Liver (tissue), 9 donors: ENCODE results near the gene PDZD2. TPM values are rescaled to one million over a fixed set of nuclear protein-coding genes. Genes with fewer than 3 reads are reported as not detected.
"Not testable (repeated sequence)": the region's sequence is repeated elsewhere in the genome, so short reads cannot be mapped to it uniquely, and the experiment has no call there.

Source experiments
- DNase-seq: peaks from one replicate; pipeline ENCODE4 v3.0.0-alpha.2; 2017; ENCODE audit warnings: low spot score
- H3K27ac ChIP-seq, 2 donors: one replicate each; pipeline ENCODE4 v1.7.0; 2013; ENCODE audit warnings: inconsistent platforms in 2 of 2, low read length in 2 of 2, control low read depth in 1 of 2, low read depth in 1 of 2, mild to moderate bottlenecking in 1 of 2
- H3K27me3 ChIP-seq, 4 donors: one replicate each; pipeline versions ENCODE4 v1.6.1 to v1.7.0; 2013; ENCODE audit warnings: low read length in 3 of 4, inconsistent platforms in 1 of 4, mild to moderate bottlenecking in 1 of 4, moderate library complexity in 1 of 4; ENCODE audit not compliant: control insufficient read depth in 4 of 4, insufficient read depth in 4 of 4
- H3K36me3 ChIP-seq, 4 donors: one replicate each; pipeline versions ENCODE4 v1.6.1 to v1.7.0; 2013; ENCODE audit warnings: low read length in 3 of 4, mild to moderate bottlenecking in 3 of 4, low read depth in 1 of 4, moderate library complexity in 1 of 4; ENCODE audit not compliant: control insufficient read depth in 4 of 4, insufficient read depth in 3 of 4
- H3K4me1 ChIP-seq, 4 donors: one replicate each; pipeline versions ENCODE4 v1.6.1 to v1.7.0; 2013; ENCODE audit warnings: low read length in 3 of 4, mild to moderate bottlenecking in 3 of 4, moderate library complexity in 1 of 4; ENCODE audit not compliant: control insufficient read depth in 4 of 4, insufficient read depth in 4 of 4
- H3K4me3 ChIP-seq, 3 donors: one replicate each; pipeline versions ENCODE4 v1.6.1 to v1.7.0; 2013; ENCODE audit warnings: low read length in 3 of 3, control low read depth in 1 of 3, low read depth in 1 of 3, mild to moderate bottlenecking in 1 of 3
- H3K9ac ChIP-seq, 2 donors: one replicate each; pipeline ENCODE4 v1.7.0; 2013; ENCODE audit warnings: low read length in 2 of 2, mild to moderate bottlenecking in 2 of 2, moderate library complexity in 2 of 2, control low read depth in 1 of 2, low read depth in 1 of 2
- H3K9me3 ChIP-seq, 4 donors: one replicate each; pipeline versions ENCODE4 v1.6.1 to v1.7.0; 2013; ENCODE audit warnings: low read length in 3 of 4; ENCODE audit not compliant: control insufficient read depth in 4 of 4
- EGR1 ChIP-seq, 2 donors: IDR thresholded peaks; 2 replicates each; pipeline ENCODE4 v1.6.1; 2016 to 2018; ENCODE audit warnings: antibody characterized with exemption in 2 of 2, low read depth in 2 of 2
- FOXA1 ChIP-seq: IDR thresholded peaks from 2 replicates; pipeline ENCODE4 v1.6.1; 2016; ENCODE audit warnings: antibody characterized with exemption
- FOXA2 ChIP-seq: IDR thresholded peaks from 2 replicates; pipeline ENCODE4 v1.6.1; 2016; ENCODE audit warnings: antibody characterized with exemption
- HNF4A ChIP-seq, 2 donors: conservative IDR thresholded peaks; 2 replicates each; pipeline ENCODE4 v1.6.1; 2016; ENCODE audit warnings: antibody characterized with exemption in 2 of 2, mild to moderate bottlenecking in 2 of 2
- HNF4G ChIP-seq: IDR thresholded peaks from 2 replicates; pipeline ENCODE4 v1.6.1; 2016; ENCODE audit warnings: antibody characterized with exemption
- JUND ChIP-seq, 2 donors: IDR thresholded peaks; 2 replicates each; pipeline ENCODE4 v1.6.1; 2016; ENCODE audit warnings: antibody characterized with exemption in 2 of 2
- MAX ChIP-seq: IDR thresholded peaks from 2 replicates; pipeline ENCODE4 v1.6.1; 2016; ENCODE audit warnings: antibody characterized with exemption
- NR2F2 ChIP-seq: IDR thresholded peaks from 2 replicates; pipeline ENCODE4 v1.6.1; 2016; ENCODE audit warnings: antibody characterized with exemption
- RAD21 ChIP-seq, 2 donors: IDR thresholded peaks; 2 replicates each; pipeline ENCODE4 v1.6.1; 2016; ENCODE audit warnings: antibody characterized with exemption in 2 of 2, mild to moderate bottlenecking in 2 of 2
- RXRA ChIP-seq, 2 donors: IDR thresholded peaks; 2 replicates each; pipeline ENCODE4 v1.6.1; 2017 to 2018; ENCODE audit warnings: antibody characterized with exemption in 2 of 2, mild to moderate bottlenecking in 1 of 2
- SP1 ChIP-seq: IDR thresholded peaks from 2 replicates; pipeline ENCODE4 v1.6.1; 2018; ENCODE audit warnings: antibody characterized with exemption, mild to moderate bottlenecking
- TAF1 ChIP-seq: conservative IDR thresholded peaks from 2 replicates; pipeline ENCODE4 v1.6.1; 2016; ENCODE audit warnings: antibody characterized with exemption, mild to moderate bottlenecking
- YY1 ChIP-seq: IDR thresholded peaks from 2 replicates; pipeline ENCODE4 v1.6.1; 2016; ENCODE audit warnings: antibody characterized with exemption, mild to moderate bottlenecking
- WGBS: extraction: QIAGEN DNeasy Blood & Tissue Kit; methylation state at CpG from one replicate; pipeline ENCODE4 v1.1.7; 2013; 5-methylcytosine and 5-hydroxymethylcytosine counted together
- polyA plus RNA-seq, 2 donors: library from polyadenylated mRNA; stranded (reverse) in 1 of 2; unstranded in 1 of 2; fragments of 200-250 nt in 1 of 2; fragments of >200 nt in 1 of 2; fragmentation: Nextera tagmentation in 1 of 2; extraction: Ambion mirVana in 1 of 2; gene quantifications; one replicate each; pipeline versions ENCODE4 v1.2.1 to v1.2.3, GENCODE V29; 2013 to 2015
- total RNA-seq, 2 donors: library from RNA; depleted of rRNA; stranded (reverse); fragments of >200 nt; gene quantifications; one replicate each; pipeline ENCODE4 v1.2.3, GENCODE V29; 2014
- TF ChIP-seq, protein P1 (sequence below): IDR thresholded peaks from 2 replicates; pipeline ENCODE4 v1.6.1; 2016; ENCODE audit warnings: antibody characterized with exemption
- TF ChIP-seq, protein P2 (sequence below): IDR thresholded peaks from 2 replicates; pipeline ENCODE4 v1.6.1; 2016; ENCODE audit warnings: antibody characterized with exemption
- TF ChIP-seq, protein P3 (sequence below): IDR thresholded peaks from 2 replicates; pipeline ENCODE4 v1.6.1; 2016; ENCODE audit warnings: antibody characterized with exemption, mild to moderate bottlenecking
- donor health status: healthy.
- donor health status: healthy.
- donor health status: healthy.
- donor health status: healthy.
- donor health status: healthy.

Gene PDZD2
- total and polyA plus RNA-seq, 4 donors: 0.27 to 1.1 (median 0.54) TPM

DNA sequence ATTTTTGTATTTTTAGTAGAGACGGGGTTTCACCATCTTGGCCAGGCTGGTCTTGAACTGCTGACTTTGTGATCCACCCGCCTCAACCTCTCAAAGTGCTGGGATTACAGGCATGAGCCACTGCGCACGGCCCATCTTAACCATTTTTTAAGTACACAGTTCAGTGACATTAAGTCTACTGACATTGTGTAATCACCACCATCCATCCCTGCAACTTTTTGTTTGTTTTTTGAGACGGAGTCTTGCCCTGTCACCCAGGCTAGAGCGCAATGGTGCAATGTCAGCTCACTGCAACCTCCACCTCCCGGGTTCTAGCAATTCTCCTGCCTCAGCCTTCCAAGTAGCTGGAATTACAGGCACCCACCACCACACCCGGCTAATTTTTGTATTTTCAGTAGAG, 480.0 kb downstream of the PDZD2 start:
- H3K9ac ChIP-seq, H3K4me1 ChIP-seq, H3K27ac ChIP-seq, H3K9me3 ChIP-seq, H3K4me3 ChIP-seq, H3K27me3 ChIP-seq, DNase-seq: not testable (repeated sequence)
- H3K36me3 ChIP-seq: peaks cover 2 to 32% (median 18%) of the 10 kb centered on the region in 4 donors
- 59% methylated on average over 8 of the region's 8 CpGs for WGBS
- TF ChIP-seq JUND (IDR thresholded peaks at IDR 0.05): peak; percentile 70 to 73
- TF ChIP-seq, protein P1, sequence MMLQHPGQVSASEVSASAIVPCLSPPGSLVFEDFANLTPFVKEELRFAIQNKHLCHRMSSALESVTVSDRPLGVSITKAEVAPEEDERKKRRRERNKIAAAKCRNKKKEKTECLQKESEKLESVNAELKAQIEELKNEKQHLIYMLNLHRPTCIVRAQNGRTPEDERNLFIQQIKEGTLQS: peak; percentile 61
- peak; percentile 67 for TF ChIP-seq FOXA2
- TF ChIP-seq RXRA (IDR thresholded peaks at IDR 0.05): peak; percentile 88 to 89
- peak; percentile 70 for TF ChIP-seq YY1
- TF ChIP-seq FOXA1: peak; percentile 52
- TF ChIP-seq, protein P2, sequence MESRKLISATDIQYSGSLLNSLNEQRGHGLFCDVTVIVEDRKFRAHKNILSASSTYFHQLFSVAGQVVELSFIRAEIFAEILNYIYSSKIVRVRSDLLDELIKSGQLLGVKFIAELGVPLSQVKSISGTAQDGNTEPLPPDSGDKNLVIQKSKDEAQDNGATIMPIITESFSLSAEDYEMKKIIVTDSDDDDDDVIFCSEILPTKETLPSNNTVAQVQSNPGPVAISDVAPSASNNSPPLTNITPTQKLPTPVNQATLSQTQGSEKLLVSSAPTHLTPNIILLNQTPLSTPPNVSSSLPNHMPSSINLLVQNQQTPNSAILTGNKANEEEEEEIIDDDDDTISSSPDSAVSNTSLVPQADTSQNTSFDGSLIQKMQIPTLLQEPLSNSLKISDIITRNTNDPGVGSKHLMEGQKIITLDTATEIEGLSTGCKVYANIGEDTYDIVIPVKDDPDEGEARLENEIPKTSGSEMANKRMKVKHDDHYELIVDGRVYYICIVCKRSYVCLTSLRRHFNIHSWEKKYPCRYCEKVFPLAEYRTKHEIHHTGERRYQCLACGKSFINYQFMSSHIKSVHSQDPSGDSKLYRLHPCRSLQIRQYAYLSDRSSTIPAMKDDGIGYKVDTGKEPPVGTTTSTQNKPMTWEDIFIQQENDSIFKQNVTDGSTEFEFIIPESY: peak; percentile 40
- peak; percentile 42 to 48 for TF ChIP-seq RAD21 (IDR thresholded peaks at IDR 0.05)
- TF ChIP-seq HNF4G: peak; percentile 10
- peak; percentile 70 to 73 for TF ChIP-seq HNF4A (conservative IDR thresholded peaks at IDR 0.05)
- peak; percentile 10 for TF ChIP-seq NR2F2
- TF ChIP-seq SP1: peak; percentile 55
- peak; percentile 19 for TF ChIP-seq MAX

DNA sequence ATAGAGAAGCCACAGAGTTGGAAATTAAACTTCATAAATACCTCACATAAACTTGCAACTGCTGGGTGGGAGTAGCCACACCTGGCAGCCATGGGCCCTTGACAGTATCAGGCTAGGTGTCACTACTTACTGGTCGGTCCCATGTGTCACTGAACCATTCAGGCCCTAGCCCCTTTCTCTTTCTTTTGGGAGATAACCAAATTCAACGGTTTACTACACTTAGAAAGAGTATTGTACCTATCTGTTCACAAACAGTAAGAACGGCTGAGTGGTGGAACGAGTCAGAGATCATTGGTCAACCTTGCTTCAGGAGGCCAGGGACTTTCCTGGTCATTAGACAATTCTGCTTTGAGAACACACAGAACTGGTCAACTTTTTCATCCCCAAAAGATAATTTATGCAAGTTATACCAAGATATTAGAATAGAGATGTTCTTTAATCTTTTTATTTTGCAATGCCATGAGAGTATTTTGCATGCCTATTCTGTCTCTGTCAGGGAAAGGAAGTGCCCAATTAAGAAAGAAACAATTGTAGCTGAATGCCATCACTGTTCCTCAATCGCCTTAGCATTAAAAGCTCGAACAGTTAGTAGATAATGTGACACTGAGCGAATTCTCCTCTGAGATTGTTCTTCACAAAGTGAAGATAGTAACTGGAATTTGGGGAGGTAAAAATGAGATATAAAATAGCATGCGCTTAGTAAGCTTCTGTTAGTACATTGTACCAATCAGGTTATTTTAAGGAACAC, 484.3 kb downstream of the PDZD2 start:
- Histone ChIP-seq H3K27me3 (no peaks in the 10 kb centered on the region), H3K4me1 (peaks cover 3 to 11% (median 5%) of the 10 kb centered on the region in 4 donors), H3K9ac (no peak overlapping the region), H3K4me3 (no peak overlapping the region), H3K36me3 (peaks cover 5 to 38% (median 23%) of the 10 kb centered on the region in 4 donors), H3K9me3 (no peaks in the 10 kb centered on the region), H3K27ac (no peak overlapping the region)
- 67% methylated on average over 8 of the region's 8 CpGs for WGBS
- DNase-seq: no peak
- TF ChIP-seq HNF4A (conservative IDR thresholded peaks at IDR 0.05) (no peak), EGR1 (IDR thresholded peaks at IDR 0.05; ENCODE audit: low read depth in 2 of 2) (no peak)

- Histone ChIP-seq H3K36me3 (peaks cover 4 to 38% (median 23%) of the 10 kb centered on the region in 4 donors), H3K9ac (no peak overlapping the region), H3K27ac (no peak overlapping the region), H3K4me1 (peaks cover 3 to 11% (median 7%) of the 10 kb centered on the region in 4 donors), H3K4me3 (no peak overlapping the region), H3K9me3 (no peaks in the 10 kb centered on the region), H3K27me3 (no peaks in the 10 kb centered on the region)
- 83% methylated on average over 6 of the region's 6 CpGs for WGBS
- DNase-seq: no peak
- TF ChIP-seq, protein P2: no peak
- TF ChIP-seq RXRA (IDR thresholded peaks at IDR 0.05): no peak
- TF ChIP-seq JUND (IDR thresholded peaks at IDR 0.05): no peak
- no peak for TF ChIP-seq RAD21 (IDR thresholded peaks at IDR 0.05)
- no peak for TF ChIP-seq NR2F2
- no peak for TF ChIP-seq HNF4G
- TF ChIP-seq EGR1 (IDR thresholded peaks at IDR 0.05; ENCODE audit: low read depth in 2 of 2): no peak
- no peak for TF ChIP-seq FOXA1
- TF ChIP-seq HNF4A (conservative IDR thresholded peaks at IDR 0.05): no peak
- TF ChIP-seq, protein P3, sequence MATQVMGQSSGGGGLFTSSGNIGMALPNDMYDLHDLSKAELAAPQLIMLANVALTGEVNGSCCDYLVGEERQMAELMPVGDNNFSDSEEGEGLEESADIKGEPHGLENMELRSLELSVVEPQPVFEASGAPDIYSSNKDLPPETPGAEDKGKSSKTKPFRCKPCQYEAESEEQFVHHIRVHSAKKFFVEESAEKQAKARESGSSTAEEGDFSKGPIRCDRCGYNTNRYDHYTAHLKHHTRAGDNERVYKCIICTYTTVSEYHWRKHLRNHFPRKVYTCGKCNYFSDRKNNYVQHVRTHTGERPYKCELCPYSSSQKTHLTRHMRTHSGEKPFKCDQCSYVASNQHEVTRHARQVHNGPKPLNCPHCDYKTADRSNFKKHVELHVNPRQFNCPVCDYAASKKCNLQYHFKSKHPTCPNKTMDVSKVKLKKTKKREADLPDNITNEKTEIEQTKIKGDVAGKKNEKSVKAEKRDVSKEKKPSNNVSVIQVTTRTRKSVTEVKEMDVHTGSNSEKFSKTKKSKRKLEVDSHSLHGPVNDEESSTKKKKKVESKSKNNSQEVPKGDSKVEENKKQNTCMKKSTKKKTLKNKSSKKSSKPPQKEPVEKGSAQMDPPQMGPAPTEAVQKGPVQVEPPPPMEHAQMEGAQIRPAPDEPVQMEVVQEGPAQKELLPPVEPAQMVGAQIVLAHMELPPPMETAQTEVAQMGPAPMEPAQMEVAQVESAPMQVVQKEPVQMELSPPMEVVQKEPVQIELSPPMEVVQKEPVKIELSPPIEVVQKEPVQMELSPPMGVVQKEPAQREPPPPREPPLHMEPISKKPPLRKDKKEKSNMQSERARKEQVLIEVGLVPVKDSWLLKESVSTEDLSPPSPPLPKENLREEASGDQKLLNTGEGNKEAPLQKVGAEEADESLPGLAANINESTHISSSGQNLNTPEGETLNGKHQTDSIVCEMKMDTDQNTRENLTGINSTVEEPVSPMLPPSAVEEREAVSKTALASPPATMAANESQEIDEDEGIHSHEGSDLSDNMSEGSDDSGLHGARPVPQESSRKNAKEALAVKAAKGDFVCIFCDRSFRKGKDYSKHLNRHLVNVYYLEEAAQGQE: no peak
- TF ChIP-seq SP1: no peak
- no peak for TF ChIP-seq YY1
- TF ChIP-seq TAF1: no peak
Observed at GRCh38 chr5:32123889-32124676, 485.2 kb downstream of the PDZD2 start.
